Esophagus squamous epithelium (tissue), 5 donors: Measurements from ENCODE around the gene ACTN4. TPM values are rescaled to one million over a fixed set of nuclear protein-coding genes. Genes with fewer than 3 reads are reported as not detected.
A peak's percentile ranks its signal among the peaks of the same experiment; 100 is the strongest.

Experiments used
- DNase-seq: peaks from one replicate; lab custom pipeline; 2025; lab: John Stamatoyannopoulos, UW
- H3K27ac ChIP-seq, 4 donors: fragments of 200-600 bp; sonication (generic); one replicate each; pipeline ENCODE4 v1.5.1; 2016 to 2019; ENCODE audit warnings: mild to moderate bottlenecking in 1 of 4
- H3K27me3 ChIP-seq, 4 donors: fragments of 200-600 bp; sonication (generic); 1 replicate in 3 of 4; 2 replicates in 1 of 4; pipeline versions ENCODE4 v1.5.1 to v1.6.0; 2017 to 2021; ENCODE audit warnings: antibody characterized with exemption in 1 of 4
- H3K36me3 ChIP-seq, 3 donors: fragments of 200-600 bp; sonication (generic); one replicate each; pipeline ENCODE4 v1.5.1; 2016 to 2019
- H3K4me1 ChIP-seq, 3 donors: fragments of 200-600 bp; sonication (generic); one replicate each; pipeline ENCODE4 v1.5.1; 2017 to 2019
- H3K4me3 ChIP-seq, 4 donors: fragments of 200-600 bp; sonication (generic); 1 replicate in 3 of 4; 2 replicates in 1 of 4; pipeline ENCODE4 v1.5.1; 2016 to 2019; ENCODE audit warnings: mild to moderate bottlenecking in 2 of 4, moderate library complexity in 1 of 4
- H3K9me3 ChIP-seq, 3 donors: fragments of 200-600 bp; sonication (generic); one replicate each; pipeline ENCODE4 v1.5.1; 2016 to 2019
- CTCF ChIP-seq, 6 experiments: fragments of 450-650 bp in 4 of 6; fragments of 200-600 bp in 2 of 6; sonication (generic) in 2 of 6; IDR thresholded peaks; one replicate each; pipeline ENCODE4 v1.5.1; 2016 to 2019; ENCODE audit warnings: antibody characterized with exemption in 6 of 6, mild to moderate bottlenecking in 4 of 6, moderate library complexity in 4 of 6
- POLR2A ChIP-seq, 4 donors: fragments of 450-650 bp; IDR thresholded peaks; one replicate each; pipeline ENCODE4 v1.6.1; 2017; ENCODE audit warnings: antibody characterized with exemption in 4 of 4, mild to moderate bottlenecking in 4 of 4, moderate library complexity in 3 of 4
- WGBS, 2 donors: methylation state at CpG; one replicate each; pipeline ENCODE4 v1.1.5; 2018; 5-methylcytosine and 5-hydroxymethylcytosine counted together
- intact Hi-C: fragments of 100-400 bp; cut with DNase I; formaldehyde crosslinking; loops from one replicate; pipeline ENCODE4 v1.15.0; 2022
- total RNA-seq, 4 donors: library from RNA; depleted of rRNA; stranded (reverse); fragments of >200 nt; gene quantifications; one replicate each; pipeline ENCODE4 v1.1.0, GENCODE V29; 2016
- donor health status: DM: yes; HTN: yes; CAD: no.

The ACTN4 gene
- total RNA-seq, 4 donors from 2014 or later, result 302 to 705 (median 414) TPM

GRCh38 chr19:38702278-38702677 lies 54.8 kb downstream of the ACTN4 start:
- Histone ChIP-seq H3K4me3 (no peak overlapping the region), H3K27me3 (no peaks in the 10 kb centered on the region), H3K9me3 (no peaks in the 10 kb centered on the region), H3K4me1 (peaks cover 28 to 91% (median 62%) of the 10 kb centered on the region in 3 donors), H3K36me3 (peaks cover 31 to 90% (median 47%) of the 10 kb centered on the region in 3 donors), H3K27ac (peak overlapping the region; percentile 68 to 99 (median 94))
- 81% methylated on average over 4 of the region's 14 CpGs; no CpG with 5 or more reads in 1 of the 2 donors for WGBS, 2 donors
- DNase-seq, result no peak
- TF ChIP-seq CTCF (IDR thresholded peaks at IDR 0.05) (no peak), POLR2A (IDR thresholded peaks at IDR 0.05) (no peak)
- intact Hi-C loops, result loop anchor here (10.0 kb wide), 1 partner anchor 57 kb away; the partner anchor contains the start of gene ACTN4

GRCh38 chr19:38703509-38703908 lies 56.1 kb downstream of the ACTN4 start:
- Histone ChIP-seq H3K27ac (peak overlapping the region in 3 of 4 donors; percentile 29 to 90 (median 46)), H3K4me3 (no peak overlapping the region), H3K36me3 (peaks cover 39 to 90% (median 59%) of the 10 kb centered on the region in 3 donors), H3K4me1 (peaks cover 22 to 91% (median 59%) of the 10 kb centered on the region in 3 donors), H3K27me3 (no peaks in the 10 kb centered on the region), H3K9me3 (no peaks in the 10 kb centered on the region)
- no peak for DNase-seq
- TF ChIP-seq CTCF (IDR thresholded peaks at IDR 0.05), result no peak
- no peak for TF ChIP-seq POLR2A (IDR thresholded peaks at IDR 0.05)
- WGBS, 2 donors, result 80 to 92% methylated on average over 5 to 7 of the region's 14 CpGs
- intact Hi-C loops, result loop anchor here (10.0 kb wide), 1 partner anchor 59 kb away; the partner anchor contains the start of gene ACTN4

GRCh38 chr19:38704488-38705026 lies 57.1 kb downstream of the ACTN4 start:
- TF ChIP-seq CTCF (IDR thresholded peaks at IDR 0.05) (no peak), POLR2A (IDR thresholded peaks at IDR 0.05) (no peak)
- peak overlapping the region in 3 of 4 donors; percentile 80 to 90 (median 86) for H3K27ac ChIP-seq
- H3K9me3 ChIP-seq, result no peaks in the 10 kb centered on the region
- intact Hi-C loops, result loop anchor here (10.0 kb wide), 1 partner anchor 60 kb away; the partner anchor contains the start of gene ACTN4
- peaks cover 12 to 91% (median 59%) of the 10 kb centered on the region in 3 donors for H3K4me1 ChIP-seq
- H3K36me3 ChIP-seq, result peaks cover 50 to 98% (median 69%) of the 10 kb centered on the region in 3 donors
- no peaks in the 10 kb centered on the region for H3K27me3 ChIP-seq
- no peak overlapping the region for H3K4me3 ChIP-seq
- WGBS, 2 donors, result 92 to 94% methylated on average over 10 to 13 of the region's 13 CpGs
- no peak for DNase-seq

- intact Hi-C loops, result loop anchor here (10.0 kb wide), 1 partner anchor 61 kb away; the partner anchor contains the start of gene ACTN4
- H3K27me3 ChIP-seq, result no peaks in the 10 kb centered on the region
- peaks cover 57 to 100% (median 73%) of the 10 kb centered on the region in 3 donors for H3K36me3 ChIP-seq
- WGBS, 2 donors, result 65 to 95% methylated on average over 4 to 14 of the region's 22 CpGs
- H3K27ac ChIP-seq, result peak overlapping the region; percentile 22 to 86 (median 81)
- H3K4me1 ChIP-seq, result peaks cover 8 to 91% (median 57%) of the 10 kb centered on the region in 3 donors
- no peak for TF ChIP-seq CTCF (IDR thresholded peaks at IDR 0.05)
- TF ChIP-seq POLR2A (IDR thresholded peaks at IDR 0.05), result no peak
- DNase-seq, result no peak
- H3K9me3 ChIP-seq, result no peaks in the 10 kb centered on the region
- no peak overlapping the region for H3K4me3 ChIP-seq
These were observed 58.0 kb downstream of the ACTN4 start for GRCh38 chr19:38705197-38706019.
